ENCODE measurements around the gene LTBP4.

The LTBP4 gene

DNA sequence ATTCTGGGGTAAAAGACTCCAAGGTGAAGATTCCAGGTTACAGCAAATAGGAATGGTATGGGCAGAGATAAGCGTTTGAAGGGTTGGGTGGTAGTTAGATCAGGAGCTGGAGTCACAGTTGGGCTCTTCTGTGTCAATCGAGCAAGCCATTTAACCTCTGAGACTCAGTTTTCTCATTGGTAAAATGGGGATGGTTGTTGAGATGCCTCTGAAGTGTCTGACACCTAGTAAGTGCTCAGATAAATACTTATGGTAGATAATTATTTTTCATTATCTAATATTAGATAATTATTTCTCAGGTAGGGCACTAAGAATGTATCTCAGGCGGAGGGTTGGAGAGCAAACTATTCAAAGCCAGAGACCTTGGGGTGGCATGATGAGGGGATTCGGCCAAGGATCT is 7.8 kb downstream of the LTBP4 start:
- Histone ChIP-seq H3K4me3 (peak overlapping the region; percentile 77), H3K27ac (no peak overlapping the region)
- no peak for DNase-seq (ENCODE audit: low spot score)
- TF ChIP-seq, protein P1, sequence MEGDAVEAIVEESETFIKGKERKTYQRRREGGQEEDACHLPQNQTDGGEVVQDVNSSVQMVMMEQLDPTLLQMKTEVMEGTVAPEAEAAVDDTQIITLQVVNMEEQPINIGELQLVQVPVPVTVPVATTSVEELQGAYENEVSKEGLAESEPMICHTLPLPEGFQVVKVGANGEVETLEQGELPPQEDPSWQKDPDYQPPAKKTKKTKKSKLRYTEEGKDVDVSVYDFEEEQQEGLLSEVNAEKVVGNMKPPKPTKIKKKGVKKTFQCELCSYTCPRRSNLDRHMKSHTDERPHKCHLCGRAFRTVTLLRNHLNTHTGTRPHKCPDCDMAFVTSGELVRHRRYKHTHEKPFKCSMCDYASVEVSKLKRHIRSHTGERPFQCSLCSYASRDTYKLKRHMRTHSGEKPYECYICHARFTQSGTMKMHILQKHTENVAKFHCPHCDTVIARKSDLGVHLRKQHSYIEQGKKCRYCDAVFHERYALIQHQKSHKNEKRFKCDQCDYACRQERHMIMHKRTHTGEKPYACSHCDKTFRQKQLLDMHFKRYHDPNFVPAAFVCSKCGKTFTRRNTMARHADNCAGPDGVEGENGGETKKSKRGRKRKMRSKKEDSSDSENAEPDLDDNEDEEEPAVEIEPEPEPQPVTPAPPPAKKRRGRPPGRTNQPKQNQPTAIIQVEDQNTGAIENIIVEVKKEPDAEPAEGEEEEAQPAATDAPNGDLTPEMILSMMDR (IDR thresholded peaks at IDR 0.05): no peak

DNA sequence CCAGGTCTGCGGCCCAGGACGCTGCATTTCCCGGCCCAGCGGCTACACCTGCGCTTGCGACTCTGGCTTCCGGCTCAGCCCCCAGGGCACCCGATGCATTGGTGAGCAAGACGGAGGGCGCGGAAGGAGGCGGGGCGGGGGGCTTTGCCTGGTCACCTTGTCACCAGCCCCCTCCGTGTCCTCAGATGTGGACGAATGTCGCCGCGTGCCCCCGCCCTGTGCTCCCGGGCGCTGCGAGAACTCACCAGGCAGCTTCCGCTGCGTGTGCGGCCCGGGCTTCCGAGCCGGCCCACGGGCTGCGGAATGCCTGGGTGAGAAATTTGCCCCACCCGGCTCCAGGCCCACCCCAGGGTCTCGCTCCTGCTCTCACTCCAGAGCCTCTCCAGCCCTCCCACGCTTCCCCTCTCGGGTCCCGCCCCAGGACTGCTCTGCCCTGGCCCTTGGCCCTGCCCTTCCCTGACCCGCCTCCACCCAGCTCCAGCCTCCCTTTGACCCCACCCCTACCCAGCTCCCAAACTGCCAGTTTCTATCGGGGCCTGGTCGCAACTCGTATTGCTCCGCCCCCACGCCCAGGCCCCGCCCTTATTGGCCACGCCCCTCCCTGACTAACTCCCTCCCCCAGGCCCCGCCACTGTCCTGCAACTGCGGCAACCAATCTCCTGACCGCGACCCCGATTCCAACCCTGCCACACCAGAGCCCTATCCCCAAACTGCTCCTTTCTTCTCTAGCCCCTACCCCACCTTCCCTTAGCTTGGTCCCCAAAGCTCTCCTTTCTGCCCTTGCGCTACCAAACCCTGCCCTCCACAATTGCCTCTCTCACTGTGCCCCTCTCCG is 8.6 kb downstream of the LTBP4 start:
- TF ChIP-seq, protein P1 (IDR thresholded peaks at IDR 0.05): no peak
- DNase-seq (ENCODE audit: low spot score): peak; percentile 94
- Histone ChIP-seq H3K4me3 (peak overlapping the region; percentile 77), H3K27ac (peak overlapping the region; percentile 56 to 94)

DNA sequence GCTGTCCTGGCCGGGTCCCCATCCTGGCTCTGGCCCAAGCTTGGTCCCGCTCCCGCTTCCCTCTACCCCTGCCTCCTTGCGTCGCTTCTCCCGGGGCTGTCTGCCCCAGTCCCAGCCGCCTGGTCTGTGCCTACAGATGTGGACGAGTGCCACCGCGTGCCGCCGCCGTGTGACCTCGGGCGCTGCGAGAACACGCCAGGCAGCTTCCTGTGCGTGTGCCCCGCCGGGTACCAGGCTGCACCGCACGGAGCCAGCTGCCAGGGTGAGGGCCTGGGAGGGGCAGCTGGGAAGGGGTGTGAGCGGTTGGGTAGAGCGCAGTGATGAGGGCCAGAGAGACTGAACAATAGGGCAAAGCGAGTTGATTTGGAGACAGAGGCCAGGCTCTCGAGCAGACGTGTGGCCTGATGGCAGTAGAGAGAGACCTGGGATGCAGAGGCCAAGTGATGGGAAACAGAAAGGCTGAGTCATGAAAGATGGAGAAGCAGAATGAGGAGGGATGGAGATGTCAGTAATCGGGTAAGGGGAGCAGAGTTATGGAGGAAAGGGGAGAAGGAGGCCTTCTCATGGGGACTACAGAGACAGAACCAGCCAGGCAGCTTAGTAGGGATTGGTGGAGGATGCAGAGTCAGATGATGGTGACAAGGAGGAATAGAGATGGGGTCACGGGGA is 9.4 kb downstream of the LTBP4 start:
- DNase-seq (ENCODE audit: low spot score): peak; percentile 90
- Histone ChIP-seq H3K27ac (peak overlapping the region; percentile 56 to 94), H3K4me3 (peak overlapping the region; percentile 77)
- TF ChIP-seq, protein P1 (IDR thresholded peaks at IDR 0.05): no peak

DNA sequence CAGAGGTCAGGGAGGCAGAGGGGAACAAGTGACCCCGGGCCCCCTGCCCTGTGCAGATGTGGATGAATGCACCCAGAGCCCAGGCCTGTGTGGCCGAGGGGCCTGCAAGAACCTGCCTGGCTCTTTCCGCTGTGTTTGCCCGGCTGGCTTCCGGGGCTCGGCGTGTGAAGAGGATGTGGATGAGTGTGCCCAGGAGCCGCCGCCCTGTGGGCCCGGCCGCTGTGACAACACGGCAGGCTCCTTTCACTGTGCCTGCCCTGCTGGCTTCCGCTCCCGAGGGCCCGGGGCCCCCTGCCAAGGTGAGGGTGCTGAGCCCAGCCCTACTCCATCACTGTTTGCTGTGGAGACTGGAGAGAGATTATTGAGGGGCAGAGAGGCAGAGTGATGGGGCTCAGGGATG is 9.9 kb downstream of the LTBP4 start:
- peak overlapping the region in 1 of 2 donors; percentile 94 for H3K27ac ChIP-seq
- no peak for DNase-seq (ENCODE audit: low spot score)
- TF ChIP-seq, protein P1 (IDR thresholded peaks at IDR 0.05): no peak
- H3K4me3 ChIP-seq: no peak overlapping the region

DNA sequence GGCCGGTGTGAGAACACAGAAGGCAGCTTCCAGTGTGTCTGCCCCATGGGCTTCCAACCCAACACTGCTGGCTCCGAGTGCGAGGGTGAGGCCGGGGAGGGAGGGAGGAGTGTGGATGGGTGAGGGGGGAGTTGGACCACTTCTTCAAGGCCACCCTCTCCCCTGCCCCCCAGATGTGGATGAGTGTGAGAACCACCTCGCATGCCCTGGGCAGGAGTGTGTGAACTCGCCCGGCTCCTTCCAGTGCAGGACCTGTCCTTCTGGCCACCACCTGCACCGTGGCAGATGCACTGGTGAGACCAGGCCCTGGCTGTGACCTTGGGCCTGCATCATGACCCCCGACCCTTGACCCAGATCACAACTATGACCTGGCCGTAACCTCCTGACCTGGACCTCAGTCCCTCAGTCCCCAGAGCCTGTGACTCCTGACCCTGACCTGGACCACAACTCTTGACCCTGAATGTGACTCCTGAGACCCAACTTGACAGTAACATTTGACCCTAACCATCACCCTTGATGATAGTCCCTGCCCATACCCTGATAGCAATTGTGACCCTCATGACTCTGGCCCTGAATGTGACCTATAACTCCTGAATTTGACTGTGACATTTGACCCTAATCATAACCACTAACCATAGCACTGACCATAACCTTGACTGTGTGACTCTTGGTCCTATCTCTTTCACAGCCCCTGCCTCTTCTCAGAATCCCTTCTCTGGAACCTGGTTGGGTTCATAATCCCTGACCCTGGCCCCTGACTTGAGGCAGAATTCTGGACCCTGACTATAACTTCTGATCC is 10.9 kb downstream of the LTBP4 start:
- H3K27ac ChIP-seq: peak overlapping the region in 1 of 2 donors; percentile 94
- TF ChIP-seq, protein P1 (IDR thresholded peaks at IDR 0.05): no peak
- no peak for DNase-seq (ENCODE audit: low spot score)
- no peak overlapping the region for H3K4me3 ChIP-seq

DNA sequence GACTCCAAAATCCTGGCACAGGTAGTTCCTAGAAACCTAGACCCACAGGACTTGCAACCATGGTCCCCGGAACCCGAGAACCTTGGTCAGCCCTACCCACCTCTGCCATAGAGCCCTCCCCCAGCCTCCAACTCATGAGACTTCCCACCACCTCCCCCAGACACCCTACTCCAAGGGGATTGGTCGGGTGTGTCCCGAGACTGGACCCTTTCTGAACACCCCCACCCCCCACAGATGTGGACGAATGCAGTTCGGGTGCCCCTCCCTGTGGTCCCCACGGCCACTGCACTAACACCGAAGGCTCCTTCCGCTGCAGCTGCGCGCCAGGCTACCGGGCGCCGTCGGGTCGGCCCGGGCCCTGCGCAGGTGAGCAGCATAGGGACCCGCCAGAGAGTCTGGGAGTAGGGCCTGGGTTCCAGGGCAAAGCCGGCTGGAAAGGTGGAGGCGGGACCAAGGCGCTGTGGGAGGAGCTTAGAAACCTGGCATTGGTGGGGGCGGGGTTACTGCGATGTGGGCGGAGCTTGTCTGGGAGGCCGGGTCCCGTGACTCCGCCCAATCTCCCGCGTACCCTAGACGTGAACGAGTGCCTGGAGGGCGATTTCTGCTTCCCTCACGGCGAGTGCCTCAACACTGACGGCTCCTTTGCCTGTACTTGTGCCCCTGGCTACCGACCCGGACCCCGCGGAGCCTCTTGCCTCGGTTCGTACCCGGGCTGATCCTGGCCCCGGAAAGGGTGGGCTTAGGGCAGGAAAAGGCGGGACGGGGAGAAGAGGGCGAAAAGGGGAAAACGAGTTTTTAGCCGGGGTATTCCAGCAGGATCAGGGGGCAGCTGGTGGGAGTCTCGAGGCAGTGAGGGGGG is 11.9 kb downstream of the LTBP4 start:
- H3K4me3 ChIP-seq: peak overlapping the region; percentile 66
- TF ChIP-seq, protein P1 (IDR thresholded peaks at IDR 0.05): no peak
- peak; percentile 76 for DNase-seq (ENCODE audit: low spot score)
- peak overlapping the region in 1 of 2 donors; percentile 94 for H3K27ac ChIP-seq

Measured in coronary artery (tissue), 2 donors.